ENCODE measurements around the gene DCAF12.
A peak's percentile ranks its signal among the peaks of the same experiment; 100 is the strongest.
"Not testable (repeated sequence)": the region's sequence is repeated elsewhere in the genome, so short reads cannot be mapped to it uniquely, and the experiment has no call there.

Gene DCAF12

GRCh38 chr9:34059281-34059680, 67.2 kb downstream of the DCAF12 start:
- DNase-seq: no peak

DNA sequence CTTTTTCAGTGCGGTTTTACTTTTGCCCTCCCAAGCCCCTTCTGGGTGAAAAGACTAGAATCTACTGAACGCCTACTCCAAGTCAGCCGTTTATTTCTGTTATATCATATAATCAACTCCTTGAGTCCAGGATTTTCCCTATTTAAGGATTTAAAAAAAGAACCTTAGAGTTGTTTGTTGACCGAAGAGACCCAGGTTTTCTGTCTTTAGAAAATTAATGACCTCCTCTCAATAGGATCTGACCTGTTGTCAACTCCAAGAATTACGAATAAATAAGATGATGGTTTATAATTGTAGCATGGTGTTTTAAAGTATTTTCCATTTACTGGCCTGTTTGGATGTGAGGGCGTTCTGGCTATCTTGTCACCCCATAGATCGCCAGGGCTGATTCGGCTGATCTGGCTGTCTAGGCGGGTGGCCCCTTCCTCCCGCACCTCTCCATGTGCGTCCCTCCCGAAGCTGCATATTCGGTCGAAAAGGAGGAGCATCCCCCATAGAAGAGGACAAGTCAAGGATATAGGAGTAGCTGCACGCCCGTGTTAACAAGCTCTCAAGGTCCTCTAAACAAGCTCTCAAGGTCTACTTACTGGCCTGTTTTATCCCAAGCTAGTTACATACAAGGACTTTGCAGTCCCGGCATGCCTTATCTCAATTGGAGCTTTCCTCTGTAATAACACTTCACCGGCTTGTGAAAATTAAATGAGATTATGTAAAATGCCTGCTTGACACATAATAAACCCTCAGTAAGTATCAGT, 76.7 kb downstream of the DCAF12 start:
- no peak for DNase-seq

- peak; percentile 96 for DNase-seq
Observed at GRCh38 chr9:34048727-34049629, 77.5 kb downstream of the DCAF12 start, which contains the start of gene UBAP2. UBAP2 (minus strand) TSS chr9:34048887; CDS start chr9:34017148, 31,739 bp downstream.

DNA sequence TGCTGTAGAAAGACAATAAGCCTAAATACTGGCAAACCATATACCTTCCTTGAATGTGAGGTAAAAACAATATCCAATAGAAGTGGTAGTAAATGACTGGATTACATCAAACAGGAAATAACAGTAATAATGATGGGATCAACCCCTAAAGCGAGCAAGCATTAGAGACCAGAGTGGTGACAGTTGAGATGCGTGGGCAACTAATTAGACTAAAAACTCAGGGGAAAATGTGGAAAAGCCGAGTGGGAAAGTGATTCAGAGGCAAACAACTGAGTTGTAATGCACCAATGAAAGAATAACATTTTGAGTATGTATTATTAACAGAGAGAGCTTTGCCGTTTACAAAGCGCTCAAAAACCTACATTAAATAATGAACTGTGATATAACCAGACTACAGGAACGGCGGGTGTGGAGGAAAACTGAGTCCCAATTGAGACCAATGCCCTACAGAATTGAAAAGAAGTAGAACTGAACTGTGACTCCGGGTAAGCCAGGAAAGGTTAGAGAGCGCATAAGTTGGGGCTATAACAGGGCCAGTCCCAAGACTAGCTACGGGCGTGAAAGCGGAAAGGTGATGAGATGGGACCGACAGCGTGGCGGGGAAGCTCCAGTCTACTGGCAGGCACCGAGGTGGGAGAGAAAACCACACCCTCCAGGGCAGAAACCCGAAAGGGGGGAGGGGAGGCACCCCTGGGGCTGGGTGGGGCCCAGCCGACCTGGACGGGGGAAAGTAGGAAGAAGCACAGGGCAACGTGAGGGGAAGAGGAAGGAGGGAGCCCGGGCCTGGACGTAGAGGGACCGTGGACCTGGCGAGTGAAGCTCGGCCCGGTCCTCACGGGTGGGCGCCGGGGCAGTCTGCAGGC, 78.4 kb downstream of the DCAF12 start:
- peak; percentile 33 for DNase-seq

DNA sequence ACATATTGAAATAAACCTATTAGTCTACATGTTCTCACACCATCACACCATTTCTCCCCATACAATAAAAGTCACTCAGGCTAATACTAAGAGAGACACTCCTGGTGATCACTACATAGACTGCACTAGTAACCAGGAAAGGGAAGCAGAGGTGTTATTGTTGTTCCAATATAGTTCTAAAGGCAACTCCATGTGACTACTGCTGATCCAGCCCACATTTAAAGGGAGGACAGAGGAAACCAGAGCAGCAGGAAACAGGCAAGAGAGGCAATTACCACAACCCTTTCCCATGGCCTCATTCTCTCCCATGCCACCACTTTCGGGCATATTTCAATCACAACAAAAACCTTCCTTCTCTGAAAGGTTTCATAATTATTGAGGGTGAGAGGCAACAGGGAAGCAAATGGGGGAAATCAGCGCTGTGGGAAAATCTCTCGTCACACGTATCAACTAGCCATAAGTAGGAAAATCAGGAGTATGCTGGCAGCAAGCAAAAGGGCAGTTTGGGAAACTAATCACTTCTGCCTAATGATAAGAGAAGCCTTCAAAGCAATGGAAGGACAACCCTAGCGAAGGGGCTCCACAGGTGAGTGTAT, 79.6 kb downstream of the DCAF12 start:
- no peak for DNase-seq

- DNase-seq: no peak
Observed at GRCh38 chr9:34045903-34046302, 80.6 kb downstream of the DCAF12 start.

GRCh38 chr9:34042074-34042473, 84.4 kb downstream of the DCAF12 start:
- not testable (repeated sequence) for DNase-seq

GRCh38 chr9:34038851-34039250, 87.6 kb downstream of the DCAF12 start:
- not testable (repeated sequence) for DNase-seq

GRCh38 chr9:34037626-34038025, 88.9 kb downstream of the DCAF12 start:
- no peak for DNase-seq

DNA sequence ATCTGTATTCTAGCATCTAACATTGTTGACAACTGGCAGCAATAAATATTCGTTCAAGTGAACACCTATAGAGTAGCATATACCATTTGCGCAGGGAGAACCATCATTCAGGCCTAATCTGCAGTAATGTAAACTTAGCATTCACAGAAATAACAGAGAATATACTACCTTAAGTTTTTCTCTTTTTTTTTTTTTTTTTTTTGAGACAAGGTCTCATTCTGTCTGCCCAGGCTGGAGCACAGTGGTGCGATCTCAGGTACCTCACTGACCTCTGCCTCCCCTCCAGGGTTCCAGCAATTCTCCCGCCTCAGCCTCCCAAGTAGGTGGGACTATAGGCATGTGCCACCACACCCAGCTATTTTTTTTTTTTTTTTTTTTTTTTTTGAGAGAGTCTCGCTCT, 89.9 kb downstream of the DCAF12 start:
- no peak for DNase-seq

Measured in activated CD4-positive, alpha-beta T cell treated with anti-CD3 and anti-CD28 coated beads, Interleukin-2, amount 50 U/mL, for 1 hour (primary cell).